Upper lobe of right lung (tissue), 1 donor: ENCODE results near the gene ZNF662. TPM values are rescaled to one million over a fixed set of nuclear protein-coding genes. Genes with fewer than 3 reads are reported as not detected.
A peak's percentile ranks its signal among the peaks of the same experiment; 100 is the strongest.

ENCODE experiments used
- ATAC-seq: fragments of 200-7000 bp; cut with Tn5 transposase; one replicate; pipeline ENCODE4 v1.9.1; 2020; ENCODE audit warnings: mild to moderate bottlenecking, moderate library complexity
- DNase-seq: peaks from one replicate; pipeline ENCODE4 v3.0.0-alpha.2; 2020
- H3K27ac ChIP-seq: fragments of 200-600 bp; one replicate; pipeline ENCODE4 v1.8.0; 2022
- H3K27me3 ChIP-seq: fragments of 200-600 bp; one replicate; pipeline ENCODE4 v1.8.0; 2022; ENCODE audit warnings: mild to moderate bottlenecking
- H3K36me3 ChIP-seq: fragments of 200-600 bp; one replicate; pipeline ENCODE4 v1.8.0; 2022
- H3K4me1 ChIP-seq: fragments of 200-600 bp; one replicate; pipeline ENCODE4 v1.8.0; 2022
- H3K4me3 ChIP-seq: fragments of 200-600 bp; one replicate; pipeline ENCODE4 v1.8.0; 2022; ENCODE audit warnings: mild to moderate bottlenecking
- H3K9me3 ChIP-seq: fragments of 200-600 bp; one replicate; pipeline ENCODE4 v1.8.0; 2022
- intact Hi-C: fragments of 100-400 bp; cut with DNase I; formaldehyde crosslinking; loops from one replicate; pipeline ENCODE4 v1.11.0; 2022
- total RNA-seq: library from RNA; stranded (reverse); fragmentation: NEBNext Ultra II Directional; extraction: Animal tissue kit (Norgen Biotek cat#: 25700); gene quantifications from one replicate; pipeline ENCODE4 v1.2.1, GENCODE V29; 2021
- TF ChIP-seq, protein P1 (sequence below): fragments of 200-600 bp; IDR thresholded peaks from one replicate; pipeline ENCODE4 v1.8.0; 2022; ENCODE audit warnings: antibody characterized with exemption
- donor health status: DM: no; HTN: yes; CAD: no; lungs with severe emphysema.

Gene ZNF662
- total RNA-seq, 1 donor from 2014 or later = 9.6 TPM

DNA sequence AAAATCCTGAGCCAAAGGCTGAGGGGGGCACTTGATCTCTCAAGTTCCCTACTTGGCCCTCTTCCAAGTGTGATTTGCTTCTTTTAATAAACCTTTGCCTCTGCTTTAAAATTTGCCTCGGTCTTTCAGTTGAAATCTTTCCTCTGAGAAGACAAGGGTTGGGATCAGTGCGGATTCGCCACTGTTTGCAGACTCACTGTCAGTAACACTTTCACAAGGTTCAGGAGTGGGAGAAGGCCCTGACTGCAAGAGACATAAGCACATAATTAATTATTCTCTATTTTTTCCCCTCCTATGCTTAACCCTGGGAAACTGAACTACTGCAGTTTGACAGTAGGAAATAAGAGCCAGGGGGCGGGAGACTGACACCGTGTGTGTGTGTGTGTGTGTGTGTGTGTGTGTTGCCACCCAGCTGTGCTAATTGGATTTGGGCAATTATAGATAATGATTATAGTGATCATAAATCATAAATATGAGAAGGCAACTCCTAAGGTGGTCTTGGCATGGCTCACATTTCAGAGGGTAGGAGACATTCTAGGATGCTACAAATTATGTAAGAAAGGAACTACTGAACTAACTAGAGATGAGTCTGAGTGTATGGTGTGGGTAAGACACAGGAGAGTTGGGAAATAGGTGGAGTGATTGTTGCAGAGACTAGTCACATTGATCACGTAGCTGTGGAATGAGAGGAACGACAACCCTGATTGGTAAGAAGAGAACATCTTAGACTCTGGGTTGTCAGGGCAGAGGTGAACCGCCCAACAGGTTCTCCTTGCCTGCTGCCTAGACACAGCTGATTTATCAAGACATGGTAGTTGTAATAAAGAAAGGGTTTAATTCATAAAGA, 5.5 kb upstream of the ZNF662 start:
- DNase-seq = no peak
- TF ChIP-seq, protein P1, sequence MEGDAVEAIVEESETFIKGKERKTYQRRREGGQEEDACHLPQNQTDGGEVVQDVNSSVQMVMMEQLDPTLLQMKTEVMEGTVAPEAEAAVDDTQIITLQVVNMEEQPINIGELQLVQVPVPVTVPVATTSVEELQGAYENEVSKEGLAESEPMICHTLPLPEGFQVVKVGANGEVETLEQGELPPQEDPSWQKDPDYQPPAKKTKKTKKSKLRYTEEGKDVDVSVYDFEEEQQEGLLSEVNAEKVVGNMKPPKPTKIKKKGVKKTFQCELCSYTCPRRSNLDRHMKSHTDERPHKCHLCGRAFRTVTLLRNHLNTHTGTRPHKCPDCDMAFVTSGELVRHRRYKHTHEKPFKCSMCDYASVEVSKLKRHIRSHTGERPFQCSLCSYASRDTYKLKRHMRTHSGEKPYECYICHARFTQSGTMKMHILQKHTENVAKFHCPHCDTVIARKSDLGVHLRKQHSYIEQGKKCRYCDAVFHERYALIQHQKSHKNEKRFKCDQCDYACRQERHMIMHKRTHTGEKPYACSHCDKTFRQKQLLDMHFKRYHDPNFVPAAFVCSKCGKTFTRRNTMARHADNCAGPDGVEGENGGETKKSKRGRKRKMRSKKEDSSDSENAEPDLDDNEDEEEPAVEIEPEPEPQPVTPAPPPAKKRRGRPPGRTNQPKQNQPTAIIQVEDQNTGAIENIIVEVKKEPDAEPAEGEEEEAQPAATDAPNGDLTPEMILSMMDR = no peak
- H3K36me3 ChIP-seq = no peaks in the 10 kb centered on the region

DNA sequence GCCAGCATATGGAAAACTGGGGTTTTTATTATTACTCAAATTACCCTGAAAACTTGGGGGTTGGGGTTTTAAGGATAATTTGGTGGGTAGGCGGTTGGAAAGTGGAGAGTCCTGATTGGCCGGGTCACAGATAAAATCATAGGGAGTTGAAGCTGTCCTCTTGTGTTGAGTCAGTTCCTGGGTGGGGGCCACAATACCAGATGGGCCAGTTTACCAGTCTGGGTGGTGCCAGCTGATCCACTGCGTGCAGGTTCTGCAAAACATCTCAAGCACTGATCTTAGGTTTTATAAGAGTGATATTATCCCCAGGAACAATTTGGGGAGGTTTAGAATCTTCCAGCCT, 4.9 kb upstream of the ZNF662 start:
- intact Hi-C loops = no loop called here
- TF ChIP-seq, protein P1 = no peak
- Histone ChIP-seq H3K4me1 (peaks cover 3% of the 10 kb centered on the region), H3K4me3 (no peak overlapping the region), H3K36me3 (no peaks in the 10 kb centered on the region), H3K9me3 (no peaks in the 10 kb centered on the region), H3K27ac (no peak overlapping the region), H3K27me3 (no peaks in the 10 kb centered on the region)
- ATAC-seq (no peak), DNase-seq (no peak)

More for the DNA sequence above, 5.5 kb upstream of the ZNF662 start:
- Histone ChIP-seq H3K4me3 (no peak overlapping the region), H3K4me1 (no peaks in the 10 kb centered on the region), H3K9me3 (no peaks in the 10 kb centered on the region), H3K27ac (no peak overlapping the region), H3K27me3 (no peaks in the 10 kb centered on the region)
- intact Hi-C loops = no loop called here
- no peak for ATAC-seq

DNA sequence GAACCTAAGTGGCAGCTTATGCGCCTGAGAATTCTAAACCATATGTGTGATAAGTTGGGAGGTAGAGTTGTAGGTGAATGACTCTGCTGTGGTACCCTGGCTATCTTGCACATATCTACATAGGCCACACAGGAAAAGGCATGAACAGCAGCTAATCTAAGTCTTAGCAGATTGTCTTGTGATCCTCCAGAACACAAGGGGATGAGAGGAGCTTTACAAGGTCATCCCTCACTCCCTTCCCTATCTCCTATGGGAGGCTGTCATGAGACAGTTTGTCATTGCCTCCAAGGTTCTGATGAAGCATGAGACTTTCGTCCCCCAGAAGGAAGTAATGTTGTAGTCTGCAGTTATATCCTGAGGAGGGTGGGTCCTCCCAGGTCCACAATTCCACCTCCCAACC, 3.7 kb upstream of the ZNF662 start:
- no peak for DNase-seq
- Histone ChIP-seq H3K4me3 (no peak overlapping the region), H3K27ac (no peak overlapping the region), H3K9me3 (no peaks in the 10 kb centered on the region), H3K27me3 (no peaks in the 10 kb centered on the region), H3K36me3 (no peaks in the 10 kb centered on the region), H3K4me1 (peaks cover 3% of the 10 kb centered on the region)
- TF ChIP-seq, protein P1 = no peak
- ATAC-seq = no peak
- intact Hi-C loops = no loop called here

- no peak overlapping the region for H3K4me3 ChIP-seq
- no peak for ATAC-seq
- H3K27ac ChIP-seq = no peak overlapping the region
- DNase-seq = no peak
- peaks cover 3% of the 10 kb centered on the region for H3K4me1 ChIP-seq
- intact Hi-C loops = no loop called here
- H3K9me3 ChIP-seq = no peaks in the 10 kb centered on the region
- no peaks in the 10 kb centered on the region for H3K27me3 ChIP-seq
- H3K36me3 ChIP-seq = no peaks in the 10 kb centered on the region
- TF ChIP-seq, protein P1 = no peak
Observed at GRCh38 chr3:42904076-42904475, 1.9 kb upstream of the ZNF662 start.

DNA sequence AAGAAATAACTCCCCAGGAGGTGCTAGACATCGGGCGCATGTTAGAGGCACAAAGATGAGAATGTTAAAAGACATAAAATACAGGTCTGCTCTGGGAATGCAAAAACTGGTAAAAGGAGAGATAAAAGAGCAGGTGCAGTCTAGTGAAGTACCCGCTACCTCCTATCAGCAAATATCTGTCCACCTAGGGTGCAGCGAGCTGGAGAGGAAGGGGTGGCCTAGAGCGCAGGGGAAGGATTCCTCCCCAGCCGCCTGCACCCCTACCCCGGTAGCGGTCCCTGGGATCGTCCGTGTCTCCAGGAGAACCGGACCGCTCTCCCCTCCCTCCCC, 237 bp upstream of the ZNF662 start:
- intact Hi-C loops = no loop called here
- Histone ChIP-seq H3K4me3 (peak overlapping the region; percentile 69), H3K9me3 (peaks cover 2% of the 10 kb centered on the region), H3K36me3 (peaks cover 2% of the 10 kb centered on the region), H3K27me3 (no peaks in the 10 kb centered on the region), H3K4me1 (peaks cover 3% of the 10 kb centered on the region), H3K27ac (peak overlapping the region; percentile 68)
- no peak for ATAC-seq
- TF ChIP-seq, protein P1 = no peak
- no peak for DNase-seq

DNA sequence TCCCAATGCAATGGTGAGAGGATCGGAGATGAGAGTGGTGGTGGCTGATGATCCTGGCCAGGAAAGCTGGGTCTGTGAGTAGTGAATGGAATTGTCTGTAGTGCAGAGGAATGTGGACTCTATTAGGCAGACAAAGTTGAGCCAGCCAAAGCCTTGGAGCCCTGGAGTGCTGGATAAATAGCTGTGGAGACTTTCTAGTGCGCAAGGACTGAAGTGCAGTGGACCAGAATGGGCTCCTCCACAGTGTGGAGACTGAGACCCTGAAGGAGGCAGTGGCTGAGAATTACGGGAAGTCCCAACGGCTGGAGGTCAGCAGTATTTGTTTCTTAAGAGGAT, 874 bp downstream of the ZNF662 start:
- no peaks in the 10 kb centered on the region for H3K27me3 ChIP-seq
- H3K36me3 ChIP-seq = peaks cover 13% of the 10 kb centered on the region
- intact Hi-C loops = no loop called here
- DNase-seq (no peak), ATAC-seq (no peak)
- peak overlapping the region; percentile 68 for H3K27ac ChIP-seq
- peaks cover 13% of the 10 kb centered on the region for H3K9me3 ChIP-seq
- TF ChIP-seq, protein P1 = no peak
- H3K4me3 ChIP-seq = peak overlapping the region; percentile 69
- peaks cover 3% of the 10 kb centered on the region for H3K4me1 ChIP-seq
